ENCODE data around the gene KCNH2. TPM values are rescaled to one million over a fixed set of nuclear protein-coding genes. Genes with fewer than 3 reads are reported as not detected.

KCNH2 gene
- total RNA-seq, 4 donors from 2014 or later: 2.4 to 8.5 (median 3.4) TPM

GRCh38 chr7:151006590-151007300 is 28.6 kb upstream of the KCNH2 start:
- no peak overlapping the region for H3K27ac ChIP-seq
- DNase-seq: no peak
- no peaks in the 10 kb centered on the region for H3K9me3 ChIP-seq
- peaks cover 0 to 5% (median 0%) of the 10 kb centered on the region in 4 donors for H3K4me1 ChIP-seq
- no peaks in the 10 kb centered on the region for H3K27me3 ChIP-seq
- no peaks in the 10 kb centered on the region for H3K36me3 ChIP-seq
- no peak overlapping the region for H3K4me3 ChIP-seq
- TF ChIP-seq CTCF (IDR thresholded peaks at IDR 0.05): no peak
- no peak for TF ChIP-seq POLR2A (IDR thresholded peaks at IDR 0.05)

DNA sequence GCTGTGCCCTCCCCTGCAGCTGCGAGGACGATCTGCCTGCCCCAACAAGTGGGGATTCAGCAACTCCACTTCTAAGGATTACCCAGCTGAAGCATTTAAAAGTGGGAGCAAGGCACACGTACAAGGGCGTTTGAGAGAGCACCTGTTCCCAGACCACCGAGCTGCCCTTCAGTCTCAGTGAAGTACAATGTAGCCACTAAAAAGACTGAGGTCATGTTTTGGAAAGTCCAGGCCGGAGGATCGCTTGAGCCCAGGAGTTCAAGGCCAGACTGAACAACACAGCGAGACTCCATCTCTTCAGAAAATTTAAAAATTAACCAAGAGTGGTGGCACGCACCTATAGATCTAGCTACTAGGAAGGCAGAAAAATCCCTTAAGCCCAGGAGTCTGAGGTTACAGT is 27.4 kb upstream of the KCNH2 start:
- DNase-seq: no peak
- Histone ChIP-seq H3K9me3 (no peaks in the 10 kb centered on the region), H3K4me1 (peaks cover 0 to 5% (median 0%) of the 10 kb centered on the region in 4 donors)

GRCh38 chr7:151003572-151003971 is 25.5 kb upstream of the KCNH2 start:
- H3K27ac ChIP-seq: no peak overlapping the region
- DNase-seq: no peak
- H3K27me3 ChIP-seq: no peaks in the 10 kb centered on the region
- no peak overlapping the region for H3K4me3 ChIP-seq
- peaks cover 0 to 5% (median 0%) of the 10 kb centered on the region in 4 donors for H3K4me1 ChIP-seq
- no peaks in the 10 kb centered on the region for H3K9me3 ChIP-seq
- no peak for TF ChIP-seq POLR2A (IDR thresholded peaks at IDR 0.05)
- TF ChIP-seq CTCF (IDR thresholded peaks at IDR 0.05): no peak
- no peaks in the 10 kb centered on the region for H3K36me3 ChIP-seq

More for the DNA sequence above, 27.4 kb upstream of the KCNH2 start:
- no peak overlapping the region for H3K4me3 ChIP-seq
- no peak for TF ChIP-seq POLR2A (IDR thresholded peaks at IDR 0.05)
- TF ChIP-seq CTCF (IDR thresholded peaks at IDR 0.05): no peak
- no peaks in the 10 kb centered on the region for H3K36me3 ChIP-seq
- no peaks in the 10 kb centered on the region for H3K27me3 ChIP-seq
- no peak overlapping the region for H3K27ac ChIP-seq

- no peaks in the 10 kb centered on the region for H3K36me3 ChIP-seq
- H3K27ac ChIP-seq: no peak overlapping the region
- H3K4me3 ChIP-seq: no peak overlapping the region
- peak in 1 of 3 donors; percentile 34 for DNase-seq
- no peaks in the 10 kb centered on the region for H3K9me3 ChIP-seq
- H3K27me3 ChIP-seq: no peaks in the 10 kb centered on the region
- H3K4me1 ChIP-seq: no peaks in the 10 kb centered on the region
- TF ChIP-seq POLR2A (IDR thresholded peaks at IDR 0.05) (no peak), CTCF (IDR thresholded peaks at IDR 0.05) (no peak)
Measured at GRCh38 chr7:151001546-151001945, 23.4 kb upstream of the KCNH2 start.

- Histone ChIP-seq H3K4me1 (no peaks in the 10 kb centered on the region), H3K27me3 (no peaks in the 10 kb centered on the region), H3K4me3 (no peak overlapping the region), H3K36me3 (no peaks in the 10 kb centered on the region), H3K27ac (no peak overlapping the region), H3K9me3 (no peaks in the 10 kb centered on the region)
- no peak for DNase-seq
- TF ChIP-seq POLR2A (IDR thresholded peaks at IDR 0.05): no peak
- no peak for TF ChIP-seq CTCF (IDR thresholded peaks at IDR 0.05)
Measured at GRCh38 chr7:151000897-151001495, 22.9 kb upstream of the KCNH2 start.
